Omental fat pad (tissue), 4 donors: Measurements from ENCODE around the gene BICC1. TPM values are rescaled to one million over a fixed set of nuclear protein-coding genes. Genes with fewer than 3 reads are reported as not detected.

Experiments
- ATAC-seq: fragments of 150-250 bp; one replicate; pipeline ENCODE4 v1.9.1; 2016; ENCODE audit warnings: mild to moderate bottlenecking, moderate library complexity; ENCODE audit not compliant: low FRiP score
- DNase-seq: peaks from one replicate; pipeline ENCODE4 v3.0.0-alpha.2; 2019; ENCODE audit warnings: low spot score
- CTCF ChIP-seq, 3 donors: fragments of 450-650 bp; IDR thresholded peaks; one replicate each; pipeline ENCODE4 v1.5.1; 2016 to 2017; ENCODE audit warnings: antibody characterized with exemption in 3 of 3, mild to moderate bottlenecking in 3 of 3, moderate library complexity in 2 of 3
- total RNA-seq, 4 donors: library from RNA; depleted of rRNA; stranded (reverse); fragments of >200 nt; gene quantifications; one replicate each; pipeline ENCODE4 v1.1.0, GENCODE V29; 2016

BICC1 gene
- total RNA-seq, 4 donors from 2014 or later, result 14.8 to 44.6 (median 27.2) TPM

- no peak for TF ChIP-seq CTCF (IDR thresholded peaks at IDR 0.05)
- ATAC-seq (no peak), DNase-seq (no peak)
Measured at GRCh38 chr10:58740620-58741369, 228.1 kb downstream of the BICC1 start.

- DNase-seq (no peak), ATAC-seq (no peak)
- TF ChIP-seq CTCF (IDR thresholded peaks at IDR 0.05), result no peak
Measured at GRCh38 chr10:58741673-58742072, 229.0 kb downstream of the BICC1 start.

GRCh38 chr10:58742141-58742540, 229.5 kb downstream of the BICC1 start:
- ATAC-seq, result no peak
- no peak for TF ChIP-seq CTCF (IDR thresholded peaks at IDR 0.05)
- no peak for DNase-seq

- DNase-seq, result no peak
- no peak for ATAC-seq
- TF ChIP-seq CTCF (IDR thresholded peaks at IDR 0.05), result no peak
Measured at GRCh38 chr10:58743466-58744115, 230.9 kb downstream of the BICC1 start.

- ATAC-seq (no peak), DNase-seq (no peak)
- TF ChIP-seq CTCF (IDR thresholded peaks at IDR 0.05), result no peak
Measured at GRCh38 chr10:58746474-58747185, 234.0 kb downstream of the BICC1 start.

- no peak for ATAC-seq
- DNase-seq, result no peak
- TF ChIP-seq CTCF (IDR thresholded peaks at IDR 0.05), result no peak
Measured at GRCh38 chr10:58747687-58748086, 235.0 kb downstream of the BICC1 start.
